ENCODE results near the gene LRRN2.

LRRN2 gene

DNA sequence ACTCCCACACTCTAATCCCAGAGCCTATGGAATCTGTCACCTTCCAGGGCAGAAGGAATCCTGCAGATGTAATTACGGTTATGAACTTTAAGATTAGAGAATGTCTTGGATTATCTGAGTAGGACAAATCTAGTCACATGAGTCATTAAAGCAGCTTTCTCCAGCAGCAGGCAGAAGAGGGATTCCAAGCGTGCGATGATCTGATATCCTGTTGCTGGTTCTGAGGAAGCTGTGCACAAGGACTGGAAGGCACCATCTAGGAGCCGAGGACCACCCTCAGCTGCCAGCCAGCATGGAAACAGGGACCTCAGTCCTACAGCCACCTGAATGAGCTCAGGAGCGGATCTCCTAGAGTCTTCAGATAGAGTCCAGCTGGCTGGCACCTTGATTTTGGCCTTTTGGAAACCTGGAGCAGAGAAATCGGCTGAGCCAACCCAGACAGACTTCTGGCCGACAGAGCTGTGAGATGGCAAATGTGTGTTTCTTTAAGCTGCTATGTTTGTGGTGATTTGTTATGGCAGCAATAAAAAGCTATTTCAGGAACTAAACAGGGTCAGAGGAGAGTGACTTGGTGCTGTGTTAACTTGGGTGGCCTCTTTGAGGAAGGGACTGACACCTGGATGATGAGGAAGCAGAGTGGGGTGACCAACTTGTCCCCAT is 34.5 kb downstream of the LRRN2 start:
- TF ChIP-seq CTCF (IDR thresholded peaks at IDR 0.05; ENCODE audit: low read length) (no peak), EZH2 (IDR thresholded peaks at IDR 0.05; ENCODE audit: borderline replicate concordance, low read length) (no peak)
- no peak overlapping the region for H2AFZ ChIP-seq (ENCODE audit: low read length)
- no peaks in the 10 kb centered on the region for H3K36me3 ChIP-seq (ENCODE audit: insufficient read depth, low read length)
- H3K27ac ChIP-seq (ENCODE audit: low read depth, low read length, poor library complexity, severe bottlenecking), result no peak overlapping the region
- no peaks in the 10 kb centered on the region for H4K20me1 ChIP-seq (ENCODE audit: insufficient read depth, low read length)
- no peak overlapping the region for H3K9ac ChIP-seq (ENCODE audit: low read length)
- no peaks in the 10 kb centered on the region for H3K27me3 ChIP-seq (ENCODE audit: insufficient read depth, low read length)
- no peaks in the 10 kb centered on the region for H3K79me2 ChIP-seq (ENCODE audit: insufficient read depth, low read length)
- no peaks in the 10 kb centered on the region for H3K4me1 ChIP-seq (ENCODE audit: insufficient read depth, low read length, severe bottlenecking)
- no peak overlapping the region for H3K4me2 ChIP-seq (ENCODE audit: low read length)
- H3K9me2 ChIP-seq (ENCODE audit: low read depth, low read length), result no peaks in the 10 kb centered on the region
- no peaks in the 10 kb centered on the region for H3K9me3 ChIP-seq (ENCODE audit: low read length)
- H3K4me3 ChIP-seq (ENCODE audit: low read depth, low read length, poor library complexity, severe bottlenecking), result no peak overlapping the region
- H3F3A ChIP-seq (ENCODE audit: insufficient read depth, low read length), result no peaks in the 10 kb centered on the region

DNA sequence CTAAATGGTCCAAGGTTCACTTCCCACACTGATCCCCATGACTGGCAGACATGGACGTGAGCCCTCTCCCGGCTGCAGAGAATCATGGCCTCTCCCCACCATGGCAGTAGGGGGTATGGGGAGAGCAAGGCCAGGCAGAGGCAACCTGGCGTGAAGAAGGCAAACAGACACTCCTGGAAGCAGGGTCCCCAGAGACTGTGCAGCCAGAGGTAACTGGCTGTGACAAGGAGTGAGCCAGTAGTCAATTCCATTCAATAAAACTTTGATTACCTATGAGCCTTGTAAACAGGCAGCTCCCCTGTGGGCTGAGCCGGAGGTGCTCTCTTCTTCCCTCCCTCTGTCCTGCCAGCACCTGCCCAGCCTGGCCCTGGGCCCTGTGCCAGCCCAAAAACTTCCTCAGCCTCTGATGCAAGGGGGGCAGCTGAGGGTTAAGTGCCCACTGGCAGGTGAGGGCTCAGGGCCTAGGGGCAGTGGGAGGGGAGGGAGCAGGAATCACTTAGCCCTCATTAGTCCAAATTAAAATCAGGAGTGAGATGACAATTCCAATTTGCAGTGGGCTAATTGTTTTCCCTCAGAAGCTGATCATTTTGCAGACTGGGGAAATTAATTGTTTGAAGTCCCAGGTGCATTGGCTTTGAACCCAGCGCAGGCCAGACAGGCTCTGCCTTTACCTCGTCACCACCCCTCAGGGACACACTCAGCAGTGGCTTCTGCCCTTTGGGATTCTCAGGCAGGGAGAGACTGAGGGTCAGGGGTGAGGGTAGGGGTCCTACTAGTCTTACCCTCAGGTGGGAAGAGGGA is 35.6 kb downstream of the LRRN2 start:
- Histone ChIP-seq H3K9ac (ENCODE audit: low read length) (no peak overlapping the region), H3K4me2 (ENCODE audit: low read length) (no peak overlapping the region), H3K9me2 (ENCODE audit: low read depth, low read length) (no peaks in the 10 kb centered on the region), H3K4me1 (ENCODE audit: insufficient read depth, low read length, severe bottlenecking) (no peaks in the 10 kb centered on the region), H3K4me3 (ENCODE audit: low read depth, low read length, poor library complexity, severe bottlenecking) (no peak overlapping the region), H3K27ac (ENCODE audit: low read depth, low read length, poor library complexity, severe bottlenecking) (no peak overlapping the region), H3F3A (ENCODE audit: insufficient read depth, low read length) (no peaks in the 10 kb centered on the region), H2AFZ (ENCODE audit: low read length) (no peak overlapping the region), H3K27me3 (ENCODE audit: insufficient read depth, low read length) (no peaks in the 10 kb centered on the region), H3K79me2 (ENCODE audit: insufficient read depth, low read length) (no peaks in the 10 kb centered on the region), H4K20me1 (ENCODE audit: insufficient read depth, low read length) (no peaks in the 10 kb centered on the region), H3K9me3 (ENCODE audit: low read length) (no peaks in the 10 kb centered on the region), H3K36me3 (ENCODE audit: insufficient read depth, low read length) (no peaks in the 10 kb centered on the region)
- TF ChIP-seq CTCF (IDR thresholded peaks at IDR 0.05; ENCODE audit: low read length) (no peak), EZH2 (IDR thresholded peaks at IDR 0.05; ENCODE audit: borderline replicate concordance, low read length) (no peak)

GRCh38 chr1:204648576-204648975 is 37.0 kb downstream of the LRRN2 start:
- Histone ChIP-seq H3F3A (ENCODE audit: insufficient read depth, low read length) (no peaks in the 10 kb centered on the region), H2AFZ (ENCODE audit: low read length) (no peak overlapping the region), H3K79me2 (ENCODE audit: insufficient read depth, low read length) (no peaks in the 10 kb centered on the region), H3K4me3 (ENCODE audit: low read depth, low read length, poor library complexity, severe bottlenecking) (no peak overlapping the region), H4K20me1 (ENCODE audit: insufficient read depth, low read length) (no peaks in the 10 kb centered on the region), H3K9me3 (ENCODE audit: low read length) (no peaks in the 10 kb centered on the region), H3K4me1 (ENCODE audit: insufficient read depth, low read length, severe bottlenecking) (no peaks in the 10 kb centered on the region), H3K9me2 (ENCODE audit: low read depth, low read length) (no peaks in the 10 kb centered on the region), H3K9ac (ENCODE audit: low read length) (no peak overlapping the region), H3K4me2 (ENCODE audit: low read length) (no peak overlapping the region), H3K36me3 (ENCODE audit: insufficient read depth, low read length) (no peaks in the 10 kb centered on the region), H3K27ac (ENCODE audit: low read depth, low read length, poor library complexity, severe bottlenecking) (no peak overlapping the region), H3K27me3 (ENCODE audit: insufficient read depth, low read length) (no peaks in the 10 kb centered on the region)
- no peak for TF ChIP-seq CTCF (IDR thresholded peaks at IDR 0.05; ENCODE audit: low read length)
- TF ChIP-seq EZH2 (IDR thresholded peaks at IDR 0.05; ENCODE audit: borderline replicate concordance, low read length), result no peak
